WI38 (cell line): ENCODE measurements around the gene ITPK1.

Source experiments
- H3K4me3 ChIP-seq: 2 replicates; pipeline ENCODE4 v1.5.1; 2011; ENCODE audit warnings: low read depth, mild to moderate bottlenecking, control low read depth, low read length
- CTCF ChIP-seq: IDR thresholded peaks from 2 replicates; pipeline ENCODE4 v1.5.1; 2012; ENCODE audit warnings: low read depth, mild to moderate bottlenecking, control low read depth, low read length

Gene ITPK1

GRCh38 chr14:93015064-93015463 lies 100.7 kb downstream of the ITPK1 start:
- H3K4me3 ChIP-seq, result no peak overlapping the region
- no peak for TF ChIP-seq CTCF

- no peak overlapping the region for H3K4me3 ChIP-seq
- TF ChIP-seq CTCF, result no peak
These were observed 101.4 kb downstream of the ITPK1 start for GRCh38 chr14:93014058-93015023.

GRCh38 chr14:93012951-93013719 lies 102.6 kb downstream of the ITPK1 start:
- no peak overlapping the region for H3K4me3 ChIP-seq

GRCh38 chr14:93012506-93012905 lies 103.2 kb downstream of the ITPK1 start:
- no peak for TF ChIP-seq CTCF

More at GRCh38 chr14:93012951-93013719, 102.6 kb downstream of the ITPK1 start:
- TF ChIP-seq CTCF, result no peak

GRCh38 chr14:93011650-93012325 lies 103.9 kb downstream of the ITPK1 start:
- no peak overlapping the region for H3K4me3 ChIP-seq
- TF ChIP-seq CTCF, result no peak

More at GRCh38 chr14:93012506-93012905, 103.2 kb downstream of the ITPK1 start:
- H3K4me3 ChIP-seq, result no peak overlapping the region

GRCh38 chr14:93011141-93011529 lies 104.6 kb downstream of the ITPK1 start:
- H3K4me3 ChIP-seq, result no peak overlapping the region
- TF ChIP-seq CTCF, result no peak
